OCI-LY7 (cell line): Measurements from ENCODE around the gene PKN1. TPM values are rescaled to one million over a fixed set of nuclear protein-coding genes. Genes with fewer than 3 reads are reported as not detected.

Experiments used
- BruUV-seq: library from RNA; stranded (reverse); fragments of 400-500 nt; replicated peaks from 2 replicates; lab custom pipeline; 2021; lab: Mats Ljungman, UMichigan
- CTCF ChIA-PET: fragments of 300-600 bp; sonication (Branson Sonifier 250); formaldehyde crosslinking; loops from one replicate; lab custom pipeline; 2022; ENCODE audit warnings: antibody characterized with exemption; ENCODE audit not compliant: unreplicated experiment; lab: Charles Lee
- POLR2A ChIA-PET: fragments of 300-600 bp; sonication (Branson Sonifier 250); formaldehyde crosslinking; loops from one replicate; lab custom pipeline; 2022; ENCODE audit warnings: antibody characterized with exemption; lab: Charles Lee
- DNase-seq: peaks from one replicate; pipeline ENCODE4 v3.0.0-alpha.2; 2015; ENCODE audit warnings: low spot score
- H2AFZ ChIP-seq: fragments of 200-600 bp; sonication (generic), shearing (Covaris generic); 2 replicates; pipeline ENCODE4 v1.6.1; 2014; ENCODE audit warnings: mild to moderate bottlenecking, antibody characterized with exemption, low read length, moderate library complexity
- H3K27ac ChIP-seq: fragments of 200-600 bp; sonication (generic); 2 replicates; pipeline ENCODE4 v1.5.1; 2014; ENCODE audit warnings: mixed run types, low read depth, mild to moderate bottlenecking, moderate library complexity, low read length, inconsistent platforms; ENCODE audit not compliant: poor library complexity, severe bottlenecking
- H3K36me3 ChIP-seq: fragments of 200-600 bp; sonication (generic); 2 replicates; pipeline ENCODE4 v1.6.1; 2014; ENCODE audit warnings: mild to moderate bottlenecking, antibody characterized with exemption, low read length, moderate library complexity, mixed read lengths; ENCODE audit not compliant: insufficient read depth
- H3K4me1 ChIP-seq: fragments of 200-600 bp; sonication (generic); 2 replicates; pipeline ENCODE4 v1.5.1; 2014; ENCODE audit warnings: mild to moderate bottlenecking, low read length; ENCODE audit not compliant: insufficient read depth, poor library complexity, severe bottlenecking
- H3K4me2 ChIP-seq: fragments of 200-600 bp; sonication (generic); 2 replicates; pipeline ENCODE4 v1.6.1; 2014; ENCODE audit warnings: mild to moderate bottlenecking, low read length
- H3K4me3 ChIP-seq: fragments of 200-600 bp; sonication (generic); 2 replicates; pipeline ENCODE4 v1.5.1; 2014; ENCODE audit warnings: mild to moderate bottlenecking, low read depth, low read length; ENCODE audit not compliant: poor library complexity, severe bottlenecking
- H3K79me2 ChIP-seq: fragments of 200-600 bp; sonication (generic); 2 replicates; pipeline ENCODE4 v1.6.1; 2016; ENCODE audit warnings: low read depth, mild to moderate bottlenecking, low read length, moderate library complexity, mixed read lengths; ENCODE audit not compliant: insufficient read depth
- H3K9me2 ChIP-seq: fragments of 200-600 bp; sonication (generic); 2 replicates; pipeline ENCODE4 v1.6.1; 2016; ENCODE audit warnings: mild to moderate bottlenecking, low read length, mixed read lengths; ENCODE audit not compliant: insufficient read depth
- H3K9me3 ChIP-seq: fragments of 200-600 bp; sonication (generic); 2 replicates; pipeline ENCODE4 v1.6.1; 2014; ENCODE audit warnings: mild to moderate bottlenecking, mixed run types, low read length, mixed read lengths
- H4K20me1 ChIP-seq: fragments of 200-600 bp; sonication (generic); 2 replicates; pipeline ENCODE4 v1.6.1; 2014; ENCODE audit warnings: mild to moderate bottlenecking, antibody characterized with exemption, low read length, moderate library complexity, mixed read lengths; ENCODE audit not compliant: insufficient read depth
- CTCF ChIP-seq: fragments of 200-600 bp; sonication (generic); conservative IDR thresholded peaks from 2 replicates; pipeline ENCODE4 v1.5.1; 2014; ENCODE audit warnings: mild to moderate bottlenecking, antibody characterized with exemption, low read length, moderate library complexity, mixed read lengths
- EZH2phosphoT487 ChIP-seq: fragments of 200-600 bp; sonication (generic); IDR thresholded peaks from 2 replicates; pipeline ENCODE4 v1.6.1; 2018; ENCODE audit warnings: low read depth, borderline replicate concordance, mild to moderate bottlenecking, mixed run types, antibody characterized with exemption, low read length, moderate library complexity, mixed read lengths
- intact Hi-C: fragments of 100-400 bp; cut with micrococcal nuclease; formaldehyde crosslinking; loops from one replicate; pipeline ENCODE4 v1.10.0; 2022; ENCODE audit not compliant: unreplicated experiment
- total RNA-seq, 2 experiments: library from RNA; depleted of rRNA in 1 of 2; stranded (reverse); fragments of >200 nt in 1 of 2; shearing (Covaris generic) in 1 of 2; gene quantifications; 2 replicates each; pipeline ENCODE4 v1.2.3, GENCODE V29; 2014 to 2022

The PKN1 gene
- total RNA-seq, 2 experiments from 2014 or later = 117 to 233 TPM

DNA sequence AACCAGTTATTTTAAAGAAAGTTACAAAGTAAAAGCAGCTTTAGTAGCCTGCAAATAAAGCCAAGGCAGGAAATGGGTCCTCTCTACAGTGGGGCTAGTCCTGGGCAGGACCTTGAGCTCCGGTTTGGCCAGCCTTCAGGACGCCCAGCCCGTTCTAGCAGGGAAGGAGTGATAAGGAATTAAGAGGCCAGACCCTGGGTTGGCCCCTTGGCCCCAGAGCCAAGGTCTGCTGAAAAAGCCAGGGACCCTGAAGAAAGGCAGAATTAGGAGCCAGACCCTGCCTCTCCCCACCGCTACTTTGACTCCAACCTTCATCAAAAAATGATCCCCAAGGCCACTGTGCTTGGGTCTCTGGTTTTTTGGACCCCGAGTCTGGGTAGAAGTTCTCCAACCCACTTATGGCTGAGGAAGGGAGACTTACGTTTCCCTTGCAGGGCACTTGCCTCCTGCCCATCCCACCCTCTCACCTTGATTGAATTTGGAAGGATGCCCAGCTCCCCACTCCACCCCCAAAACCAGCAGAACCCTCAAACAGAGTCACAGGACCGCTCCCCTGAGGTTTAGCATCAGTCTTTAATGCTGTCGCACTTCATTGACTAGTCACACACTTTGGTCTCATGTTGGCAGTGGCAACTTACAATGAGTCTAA is 81.2 kb downstream of the PKN1 start:
- Histone ChIP-seq H3K9me2 (no peaks in the 10 kb centered on the region), H3K4me3 (peak overlapping the region; percentile 22), H3K4me1 (peaks cover 40% of the 10 kb centered on the region), H3K79me2 (peaks cover 35% of the 10 kb centered on the region), H3K27ac (no peak overlapping the region), H3K4me2 (peak overlapping the region; percentile 99), H3K9me3 (no peaks in the 10 kb centered on the region), H4K20me1 (peaks cover 17% of the 10 kb centered on the region), H2AFZ (no peak overlapping the region), H3K36me3 (peaks cover 50% of the 10 kb centered on the region)
- POLR2A ChIA-PET = no interaction called here
- CTCF ChIA-PET = no interaction called here
- DNase-seq = no peak
- intact Hi-C loops = no loop called here
- no TSS peak for BruUV-seq
- TF ChIP-seq CTCF (no peak), EZH2phosphoT487 (no peak)

- peaks cover 50% of the 10 kb centered on the region for H3K36me3 ChIP-seq
- intact Hi-C loops = loop anchor here (5.0 kb wide), 1 partner anchor 42 kb away; no protein-coding TSS in a partner anchor
- TF ChIP-seq EZH2phosphoT487 (no peak), CTCF (no peak)
- peak overlapping the region; percentile 93 for H3K4me3 ChIP-seq
- peaks cover 17% of the 10 kb centered on the region for H4K20me1 ChIP-seq
- BruUV-seq = no TSS peak
- ChIA-PET POLR2A (no interaction called here), CTCF (no interaction called here)
- peaks cover 43% of the 10 kb centered on the region for H3K4me1 ChIP-seq
- peak overlapping the region; percentile 99 for H3K4me2 ChIP-seq
- H2AFZ ChIP-seq = no peak overlapping the region
- H3K79me2 ChIP-seq = peaks cover 35% of the 10 kb centered on the region
- no peak overlapping the region for H3K27ac ChIP-seq
- H3K9me3 ChIP-seq = no peaks in the 10 kb centered on the region
- DNase-seq = no peak
- H3K9me2 ChIP-seq = no peaks in the 10 kb centered on the region
Observed at GRCh38 chr19:14515501-14516047, 82.5 kb downstream of the PKN1 start.

DNA sequence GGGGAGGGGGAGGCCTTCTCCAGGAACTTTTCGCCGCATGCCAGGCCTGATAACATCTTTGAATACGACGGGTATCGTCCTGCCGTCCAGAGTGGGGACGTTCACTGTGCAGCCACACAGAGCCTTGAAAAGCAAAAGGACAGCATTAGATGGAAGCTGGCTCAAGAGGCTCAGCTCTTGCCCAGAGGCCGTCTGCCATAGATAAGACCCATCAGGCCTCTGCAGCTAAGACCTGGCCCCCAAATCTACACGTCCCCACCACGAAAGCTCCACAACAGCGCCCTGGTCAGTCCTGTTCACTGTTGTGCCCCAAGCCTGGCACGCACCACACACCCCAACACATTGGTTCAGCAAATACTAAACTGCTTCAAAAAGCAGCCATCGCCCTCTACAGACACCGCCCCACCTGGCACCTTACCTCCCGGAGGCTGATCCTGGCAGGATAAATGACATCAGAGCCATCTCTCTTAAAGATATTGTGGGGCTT is 83.0 kb downstream of the PKN1 start:
- H3K79me2 ChIP-seq = peaks cover 35% of the 10 kb centered on the region
- H3K9me3 ChIP-seq = no peaks in the 10 kb centered on the region
- TF ChIP-seq CTCF (peak; percentile 49), EZH2phosphoT487 (no peak)
- H3K4me1 ChIP-seq = peaks cover 43% of the 10 kb centered on the region
- CTCF ChIA-PET = no interaction called here
- peak overlapping the region; percentile 99 for H3K4me2 ChIP-seq
- BruUV-seq = no TSS peak
- peaks cover 17% of the 10 kb centered on the region for H4K20me1 ChIP-seq
- H3K9me2 ChIP-seq = no peaks in the 10 kb centered on the region
- intact Hi-C loops = loop anchor here (5.0 kb wide), 1 partner anchor 41 kb away; no protein-coding TSS in a partner anchor
- POLR2A ChIA-PET = no interaction called here
- peak overlapping the region; percentile 93 for H3K4me3 ChIP-seq
- H3K27ac ChIP-seq = no peak overlapping the region
- DNase-seq = no peak
- H3K36me3 ChIP-seq = peaks cover 50% of the 10 kb centered on the region
- H2AFZ ChIP-seq = no peak overlapping the region
